Measurements from ENCODE around the gene ATN1.
"Not testable (repeated sequence)": the region's sequence is repeated elsewhere in the genome, so short reads cannot be mapped to it uniquely, and the experiment has no call there.

Gene ATN1

GRCh38 chr12:6927379-6928021 lies at the start of gene ATN1:
TSS of gene ATN1 (plus strand) at chr12:6927959. CDS start at chr12:6934002, 6,043 bp downstream.
- TF ChIP-seq CTCF (IDR thresholded peaks at IDR 0.05; ENCODE audit: borderline replicate concordance, insufficient read depth, low read depth, low read length): no peak
- peak within 1 kb of the TSS; percentile 85 for H3K4me3 ChIP-seq (ENCODE audit: low read depth, low read length)

GRCh38 chr12:6879824-6880223 lies 47.9 kb upstream of the ATN1 start:
- H3K4me3 ChIP-seq (ENCODE audit: low read depth, low read length): not testable (repeated sequence)

- no peak overlapping the region for H3K4me3 ChIP-seq (ENCODE audit: low read depth, low read length)
- no peak for TF ChIP-seq CTCF (IDR thresholded peaks at IDR 0.05; ENCODE audit: borderline replicate concordance, insufficient read depth, low read depth, low read length)
Observed at GRCh38 chr12:6883252-6883651, 44.5 kb upstream of the ATN1 start.

- no peak for TF ChIP-seq CTCF (IDR thresholded peaks at IDR 0.05; ENCODE audit: borderline replicate concordance, insufficient read depth, low read depth, low read length)
- no peak overlapping the region for H3K4me3 ChIP-seq (ENCODE audit: low read depth, low read length)
Observed at GRCh38 chr12:6883683-6884082, 44.1 kb upstream of the ATN1 start.

- no peak overlapping the region for H3K4me3 ChIP-seq (ENCODE audit: low read depth, low read length)
- no peak for TF ChIP-seq CTCF (IDR thresholded peaks at IDR 0.05; ENCODE audit: borderline replicate concordance, insufficient read depth, low read depth, low read length)
Observed at GRCh38 chr12:6884539-6884938, 43.2 kb upstream of the ATN1 start.

GRCh38 chr12:6886206-6886999 lies 41.4 kb upstream of the ATN1 start:
- not testable (repeated sequence) for H3K4me3 ChIP-seq (ENCODE audit: low read depth, low read length)

- no peak overlapping the region for H3K4me3 ChIP-seq (ENCODE audit: low read depth, low read length)
- TF ChIP-seq CTCF (IDR thresholded peaks at IDR 0.05; ENCODE audit: borderline replicate concordance, insufficient read depth, low read depth, low read length): no peak
Observed at GRCh38 chr12:6887460-6887859, 40.3 kb upstream of the ATN1 start.

- TF ChIP-seq CTCF (IDR thresholded peaks at IDR 0.05; ENCODE audit: borderline replicate concordance, insufficient read depth, low read depth, low read length): no peak
- H3K4me3 ChIP-seq (ENCODE audit: low read depth, low read length): no peak overlapping the region
Observed at GRCh38 chr12:6888360-6888759, 39.4 kb upstream of the ATN1 start.

GRCh38 chr12:6888794-6889193 lies 39.0 kb upstream of the ATN1 start:
- not testable (repeated sequence) for H3K4me3 ChIP-seq (ENCODE audit: low read depth, low read length)

GRCh38 chr12:6889775-6890573 lies 37.8 kb upstream of the ATN1 start:
- H3K4me3 ChIP-seq (ENCODE audit: low read depth, low read length): not testable (repeated sequence)
